GM21619 (cell line): ENCODE results near the gene SV2C.
A peak's percentile ranks its signal among the peaks of the same experiment; 100 is the strongest.
"Not testable (repeated sequence)": the region's sequence is repeated elsewhere in the genome, so short reads cannot be mapped to it uniquely, and the experiment has no call there.

ENCODE experiments used
- ATAC-seq: cut with Tn5 transposase; IDR thresholded peaks from one replicate; pipeline ENCODE4 v1.9.1; 2021; ENCODE audit not compliant: unreplicated experiment

Gene SV2C

DNA sequence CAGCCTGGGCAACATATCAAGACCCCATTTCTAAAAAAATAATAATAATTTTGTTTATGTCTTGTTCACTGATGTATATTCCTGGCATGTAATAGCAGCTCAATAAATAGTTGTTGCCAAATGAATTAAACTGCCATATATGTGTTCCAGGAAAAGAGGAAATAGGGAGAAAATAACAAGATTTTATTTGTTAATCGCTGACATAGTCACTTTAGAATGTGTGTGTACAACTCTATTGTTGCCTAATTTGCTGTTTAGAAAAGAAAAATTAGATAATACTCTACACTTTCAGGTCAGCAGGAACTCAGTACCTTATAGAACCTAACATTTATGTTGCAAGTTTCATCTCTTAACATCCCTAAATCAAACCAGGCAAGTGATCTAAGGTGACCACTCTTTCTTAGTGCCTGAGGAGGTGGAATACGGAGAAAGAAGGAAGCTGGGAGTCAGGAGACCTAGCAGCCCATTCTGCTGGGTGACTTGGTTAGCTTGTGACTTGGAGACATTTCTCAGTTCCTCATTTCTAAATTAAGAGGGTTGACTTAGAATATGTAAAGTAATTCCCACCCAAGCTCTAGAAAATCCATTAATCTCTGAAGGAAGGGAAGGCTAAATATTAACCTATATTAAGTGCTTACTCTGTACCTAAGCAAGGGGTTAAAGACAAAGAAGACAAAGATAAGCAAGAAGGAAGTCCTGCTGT, 209.6 kb downstream of the SV2C start:
- peak; percentile 73 for ATAC-seq

DNA sequence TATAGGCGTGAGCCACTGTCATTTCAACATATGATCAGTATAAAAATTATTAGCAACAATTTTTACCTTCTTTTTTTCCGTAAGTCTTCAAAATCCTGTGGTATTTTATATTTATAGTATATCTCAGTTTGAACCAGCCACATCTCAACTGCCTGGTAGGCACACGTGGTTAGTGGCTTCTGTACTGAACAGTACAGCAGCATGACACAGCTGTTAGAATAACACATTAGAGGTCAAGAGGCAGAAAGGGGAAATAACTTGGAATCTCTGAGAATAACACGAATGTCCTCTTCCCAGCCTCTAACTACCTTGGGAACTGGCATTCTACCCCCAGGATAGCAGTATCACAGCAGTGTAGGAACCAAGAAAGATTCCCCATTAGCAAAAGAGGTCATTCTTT, 211.4 kb downstream of the SV2C start:
- no peak for ATAC-seq

GRCh38 chr5:76298852-76299251, 215.7 kb downstream of the SV2C start:
- no peak for ATAC-seq

DNA sequence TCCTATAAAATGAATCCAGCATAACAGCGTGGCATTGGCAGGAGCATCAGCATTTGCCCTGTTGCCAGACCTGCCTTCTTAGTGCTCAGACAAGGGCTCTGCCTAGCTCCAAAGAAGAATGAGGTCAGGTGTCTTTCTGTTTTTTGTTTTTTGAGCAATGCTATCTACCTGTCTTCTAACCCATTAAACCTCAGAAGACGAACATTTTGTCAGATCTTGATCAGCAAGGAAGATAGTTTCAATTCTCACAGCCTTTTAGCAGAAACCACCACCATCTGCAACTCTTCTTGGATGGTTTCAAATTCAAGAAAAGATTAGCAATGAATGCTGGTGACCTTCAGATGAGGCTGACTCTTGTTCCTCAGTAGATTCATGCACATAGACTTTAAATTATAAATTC, 216.4 kb downstream of the SV2C start:
- ATAC-seq, result no peak

DNA sequence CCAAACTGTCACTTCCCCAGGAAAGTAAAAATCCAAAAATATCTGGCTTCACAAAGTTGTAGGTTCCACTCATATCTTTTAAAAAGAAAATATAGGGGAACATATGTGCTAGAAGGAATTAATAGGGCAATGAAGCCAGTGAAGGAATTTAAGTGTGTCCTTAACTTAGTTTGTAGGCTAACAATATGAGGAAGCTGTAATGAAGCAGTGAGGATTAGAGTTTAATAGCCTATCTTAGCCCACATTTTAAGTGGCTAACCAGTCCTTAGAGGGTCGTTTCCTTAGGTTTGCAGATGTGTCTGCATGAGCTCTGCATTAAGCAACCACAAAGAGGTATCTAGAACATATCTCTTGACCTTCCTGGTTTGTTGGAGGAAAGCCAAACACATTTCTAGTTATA, 218.7 kb downstream of the SV2C start:
- not testable (repeated sequence) for ATAC-seq

DNA sequence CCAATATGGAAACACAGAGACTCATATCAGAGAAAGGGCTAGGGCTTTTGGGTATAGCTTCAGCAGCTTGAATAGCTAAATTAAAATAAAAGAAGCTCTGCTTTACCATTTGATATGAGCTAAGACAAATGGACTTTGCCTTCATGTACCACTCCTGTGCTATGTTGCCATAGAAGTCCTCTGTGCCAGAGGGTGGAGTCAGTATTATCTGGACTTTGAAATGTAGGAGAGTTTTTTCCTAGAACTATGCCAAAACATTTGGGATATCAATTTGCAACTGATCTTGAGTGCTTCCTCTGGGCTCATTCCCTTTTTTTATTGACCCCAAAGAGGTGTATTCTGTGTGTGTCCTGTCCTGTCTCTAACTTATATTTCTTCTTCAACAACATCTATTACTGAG, 219.5 kb downstream of the SV2C start:
- ATAC-seq, result not testable (repeated sequence)

GRCh38 chr5:76303921-76304320, 220.7 kb downstream of the SV2C start:
- peak; percentile 57 for ATAC-seq

GRCh38 chr5:76305269-76305668, 222.1 kb downstream of the SV2C start:
- ATAC-seq, result no peak

- no peak for ATAC-seq
Observed at GRCh38 chr5:76305775-76306174, 222.6 kb downstream of the SV2C start.

GRCh38 chr5:76310208-76310607, 227.0 kb downstream of the SV2C start:
- ATAC-seq, result no peak

- no peak for ATAC-seq
Observed at GRCh38 chr5:76312783-76313182, 229.6 kb downstream of the SV2C start.

DNA sequence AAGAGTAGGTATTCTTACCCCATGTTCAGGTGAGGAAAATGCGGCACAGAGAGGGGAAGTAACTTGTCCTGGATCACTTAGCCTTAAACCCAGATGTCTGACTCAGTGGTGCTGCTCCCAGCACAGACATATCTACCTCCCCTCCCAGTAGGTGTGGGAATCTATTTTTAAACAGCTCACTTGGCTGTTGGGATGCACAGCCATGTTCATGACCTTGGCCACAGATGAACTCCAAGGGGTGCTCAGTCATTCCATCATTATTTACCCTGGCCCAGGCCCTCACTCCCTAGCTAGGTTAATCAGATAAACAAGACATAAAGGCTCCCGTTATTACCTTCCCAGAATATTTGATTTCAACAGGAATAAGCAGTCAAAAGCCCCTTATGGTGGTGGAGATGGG, 231.5 kb downstream of the SV2C start:
- ATAC-seq, result no peak

DNA sequence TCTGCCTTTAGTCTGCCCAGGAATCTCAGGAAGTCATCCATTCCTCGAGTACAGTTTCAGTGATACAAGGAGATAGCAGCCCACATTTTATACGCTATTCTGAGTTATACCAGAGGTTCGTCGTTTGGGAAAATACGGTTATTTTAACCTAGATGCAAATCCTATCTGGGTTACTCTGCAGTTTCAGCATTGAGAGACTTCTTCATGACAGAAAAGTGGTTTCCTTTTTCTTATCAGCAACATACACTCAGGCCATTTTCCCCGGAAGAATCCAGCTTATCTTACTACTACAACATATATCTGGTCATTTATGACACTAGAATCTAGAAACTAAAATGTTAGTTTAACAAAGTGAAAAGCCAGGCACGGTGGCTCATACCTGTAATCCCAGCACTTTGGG, 236.5 kb downstream of the SV2C start:
- ATAC-seq, result no peak

GRCh38 chr5:76323494-76323893, 240.3 kb downstream of the SV2C start:
- not testable (repeated sequence) for ATAC-seq

GRCh38 chr5:76325326-76325725, 242.1 kb downstream of the SV2C start:
- no peak for ATAC-seq

DNA sequence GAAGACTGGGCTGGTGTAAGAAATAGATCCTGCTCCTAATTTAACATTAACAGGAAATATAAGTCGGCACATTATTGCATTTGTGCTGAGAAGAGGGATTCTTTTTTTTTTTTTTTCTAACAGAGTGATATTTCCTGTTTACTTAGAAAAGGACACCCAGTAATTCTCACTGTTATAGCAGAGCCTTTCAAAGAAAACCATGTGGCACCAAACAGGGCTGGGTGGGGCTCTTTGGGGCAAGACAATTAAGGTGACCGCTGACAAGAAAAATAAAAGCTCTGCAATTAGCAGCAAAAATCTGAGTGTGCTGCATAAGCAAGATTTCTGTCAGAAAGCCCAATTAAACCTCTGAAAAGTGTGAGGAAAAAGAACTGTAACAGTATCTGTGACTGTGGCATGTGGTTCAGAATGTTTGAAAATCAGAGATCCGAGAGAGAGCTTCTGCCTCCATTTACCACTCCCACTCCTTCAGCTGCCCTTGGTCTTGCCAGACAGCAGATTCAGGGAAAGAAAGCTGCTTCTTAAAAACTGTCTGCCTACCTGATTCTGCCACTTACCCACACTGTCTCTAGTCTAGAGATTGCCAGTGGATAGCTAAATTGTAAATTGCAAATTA, 242.8 kb downstream of the SV2C start:
- ATAC-seq, result no peak

GRCh38 chr5:76326577-76327302, 243.6 kb downstream of the SV2C start:
- no peak for ATAC-seq

GRCh38 chr5:76329346-76329745, 246.2 kb downstream of the SV2C start:
- no peak for ATAC-seq

GRCh38 chr5:76331126-76331525, 247.9 kb downstream of the SV2C start:
- no peak for ATAC-seq

DNA sequence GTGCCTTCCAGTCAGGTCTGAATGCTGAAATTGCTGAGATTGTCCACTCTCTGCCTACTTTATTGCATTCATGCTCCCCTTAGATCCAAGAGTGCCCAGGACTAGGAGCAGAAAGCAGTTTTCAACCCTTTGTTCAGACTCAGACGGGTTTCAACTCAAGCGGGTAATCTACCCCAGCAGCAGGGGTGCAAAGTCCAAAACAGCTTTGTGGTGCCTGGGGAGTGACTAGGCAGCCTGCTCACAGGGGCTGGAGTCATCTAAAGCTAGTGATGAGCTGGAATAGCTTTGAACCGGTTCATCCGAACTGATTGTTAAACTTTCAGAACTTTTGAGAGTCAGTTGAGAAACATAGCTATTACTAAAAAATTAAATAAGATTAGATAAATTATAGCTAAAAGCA, 248.9 kb downstream of the SV2C start:
- no peak for ATAC-seq

DNA sequence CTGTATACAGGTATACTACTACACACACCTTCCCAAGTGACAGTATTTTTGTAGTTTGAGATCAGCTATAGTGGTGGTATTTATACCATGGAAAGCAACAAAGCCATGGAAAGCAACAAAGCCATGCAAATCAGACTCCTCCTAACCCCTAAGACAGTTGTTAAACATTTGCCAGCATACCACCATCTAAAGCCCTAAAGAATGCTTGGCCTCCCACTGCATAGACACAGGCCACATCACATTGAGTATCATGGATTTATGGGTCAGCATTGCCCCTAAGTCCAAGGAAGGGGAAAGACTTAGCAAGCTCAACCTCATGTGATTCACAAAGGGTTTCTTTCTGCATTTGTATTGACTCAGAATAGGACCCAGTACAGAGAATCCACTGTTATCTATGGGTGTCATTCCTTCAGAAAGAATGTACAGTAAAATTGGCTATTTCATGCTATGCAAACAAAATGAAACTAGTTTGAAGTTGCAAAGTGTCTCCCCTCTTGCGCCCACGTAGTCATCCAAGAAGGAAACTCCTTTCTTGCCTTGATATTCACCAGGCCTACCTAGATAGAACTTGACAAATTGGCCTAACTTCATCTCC, 249.5 kb downstream of the SV2C start:
- ATAC-seq, result no peak

DNA sequence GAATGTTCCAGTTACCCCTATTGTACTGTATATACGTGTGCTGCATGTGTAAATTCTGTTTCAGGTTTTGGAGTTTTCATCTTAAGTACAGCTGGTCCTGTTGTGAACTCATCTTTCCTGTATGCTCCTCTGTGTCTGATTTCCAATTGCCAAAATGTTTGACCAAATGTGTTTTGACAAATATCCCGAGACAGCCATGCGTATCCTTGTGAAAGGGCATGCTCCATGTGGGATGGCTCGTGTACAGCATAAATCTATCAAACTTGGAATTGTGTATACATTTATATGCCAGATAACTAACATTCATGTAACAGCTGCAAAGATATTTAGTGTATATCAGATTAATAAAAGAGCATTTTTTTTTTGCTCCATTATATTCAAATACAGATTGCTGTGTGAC, 250.4 kb downstream of the SV2C start:
- no peak for ATAC-seq
